ENCODE data around the gene AP1S1.

AP1S1 gene

DNA sequence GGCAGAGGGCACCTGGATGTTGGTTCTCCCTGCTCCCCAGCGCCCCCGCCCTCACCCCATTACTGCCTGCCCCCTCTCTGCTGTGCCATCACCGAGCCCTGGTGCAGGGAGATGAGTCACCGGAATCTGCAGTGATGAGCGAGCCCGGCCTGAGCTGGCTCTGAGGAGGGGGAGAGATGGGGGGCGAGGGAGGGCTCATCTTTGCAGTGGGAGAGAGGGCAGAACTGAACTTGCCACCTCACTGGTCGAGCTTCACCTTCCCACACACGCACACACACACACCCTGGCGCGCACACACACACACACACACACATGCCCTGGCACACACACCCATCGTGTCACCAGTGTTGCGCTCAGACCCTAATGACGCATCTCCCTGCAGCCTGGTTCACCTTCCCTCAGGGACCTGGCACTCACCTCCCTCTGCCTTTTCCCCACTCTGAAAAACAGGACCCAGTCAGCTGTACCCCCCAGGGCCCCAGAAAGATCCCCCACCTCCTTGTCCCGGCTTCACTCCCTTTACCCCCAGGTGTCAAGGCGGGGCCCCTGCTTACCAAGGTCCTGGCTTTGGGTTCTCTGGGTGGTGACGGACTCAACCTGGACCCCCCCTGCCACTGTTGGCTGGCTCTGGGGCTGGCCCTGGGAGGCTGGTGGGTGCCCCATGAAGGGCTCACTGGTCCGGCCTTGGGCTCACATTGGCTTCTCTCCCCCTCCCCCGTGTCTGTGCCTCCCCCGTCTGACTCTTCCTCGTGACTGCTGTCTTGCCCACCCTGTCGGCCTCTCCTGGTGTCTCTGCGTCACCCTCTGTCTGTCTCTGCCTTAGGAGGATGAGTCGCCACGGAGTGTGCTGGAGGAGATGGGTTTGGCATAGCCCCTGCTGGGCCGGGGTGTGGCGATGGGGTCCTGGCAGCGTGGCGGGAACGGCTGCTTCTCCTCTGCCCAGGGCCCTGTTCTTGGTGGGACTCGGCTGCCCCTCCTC lies 5.7 kb downstream of the AP1S1 start:
- no peak for DNase-seq

DNA sequence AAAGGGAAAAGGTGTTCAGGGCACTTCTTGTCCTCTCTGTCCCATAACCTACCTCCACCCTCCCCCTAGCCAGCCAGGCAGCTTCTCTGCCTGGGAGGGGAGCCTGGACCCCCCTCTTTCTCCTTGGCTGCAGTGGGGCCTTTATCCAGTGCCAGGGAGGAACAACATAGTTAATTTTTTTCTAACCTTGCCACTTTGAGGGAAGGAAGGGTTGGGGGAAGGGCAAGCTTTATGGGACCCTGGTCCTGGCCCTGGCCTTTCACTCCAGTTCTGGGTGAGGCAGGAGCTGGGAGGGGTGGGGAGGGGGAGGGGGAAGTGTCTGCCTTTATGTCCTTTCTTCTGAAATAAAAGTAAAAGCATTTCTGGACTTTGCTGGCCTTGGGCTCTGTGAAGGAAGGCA lies 6.6 kb downstream of the AP1S1 start:
- DNase-seq = no peak

DNA sequence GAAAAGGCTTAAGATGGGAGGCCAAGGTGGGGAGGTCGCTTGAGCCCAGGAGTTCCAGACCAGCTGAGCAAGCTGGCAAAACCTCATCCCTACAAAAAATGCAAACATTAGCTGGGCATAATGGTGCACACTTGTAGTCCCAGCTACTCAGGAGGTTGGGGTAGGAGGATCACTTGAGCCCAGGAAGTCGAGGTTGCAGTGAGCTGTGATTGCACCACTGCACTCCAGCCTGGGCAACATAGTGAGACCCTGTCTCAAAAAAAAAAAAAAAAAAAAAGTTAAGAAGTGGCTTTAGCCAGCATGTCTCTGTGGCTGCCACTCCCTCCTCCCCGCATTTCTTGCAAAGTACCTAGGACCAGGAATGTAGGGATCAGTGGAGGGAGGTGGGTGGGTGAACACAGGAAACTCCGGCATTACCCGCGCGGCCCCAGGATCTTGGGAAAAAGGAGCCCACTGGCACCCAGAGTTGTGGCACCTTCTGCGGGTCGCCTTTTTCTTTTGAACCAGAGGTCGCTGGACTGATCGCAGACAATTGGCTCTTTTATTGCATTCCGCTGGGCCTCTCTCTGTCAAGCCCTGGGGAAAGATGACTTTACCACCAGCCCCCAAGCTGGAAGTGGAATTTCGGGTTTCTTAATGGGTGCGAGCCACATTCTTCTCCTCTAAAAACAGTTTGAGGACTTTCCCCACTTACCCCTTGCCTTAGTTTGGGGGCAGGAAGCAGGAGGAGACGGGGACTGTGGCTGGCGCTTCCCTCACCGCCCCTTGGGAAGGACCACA lies 7.6 kb downstream of the AP1S1 start:
- no peak for DNase-seq

DNA sequence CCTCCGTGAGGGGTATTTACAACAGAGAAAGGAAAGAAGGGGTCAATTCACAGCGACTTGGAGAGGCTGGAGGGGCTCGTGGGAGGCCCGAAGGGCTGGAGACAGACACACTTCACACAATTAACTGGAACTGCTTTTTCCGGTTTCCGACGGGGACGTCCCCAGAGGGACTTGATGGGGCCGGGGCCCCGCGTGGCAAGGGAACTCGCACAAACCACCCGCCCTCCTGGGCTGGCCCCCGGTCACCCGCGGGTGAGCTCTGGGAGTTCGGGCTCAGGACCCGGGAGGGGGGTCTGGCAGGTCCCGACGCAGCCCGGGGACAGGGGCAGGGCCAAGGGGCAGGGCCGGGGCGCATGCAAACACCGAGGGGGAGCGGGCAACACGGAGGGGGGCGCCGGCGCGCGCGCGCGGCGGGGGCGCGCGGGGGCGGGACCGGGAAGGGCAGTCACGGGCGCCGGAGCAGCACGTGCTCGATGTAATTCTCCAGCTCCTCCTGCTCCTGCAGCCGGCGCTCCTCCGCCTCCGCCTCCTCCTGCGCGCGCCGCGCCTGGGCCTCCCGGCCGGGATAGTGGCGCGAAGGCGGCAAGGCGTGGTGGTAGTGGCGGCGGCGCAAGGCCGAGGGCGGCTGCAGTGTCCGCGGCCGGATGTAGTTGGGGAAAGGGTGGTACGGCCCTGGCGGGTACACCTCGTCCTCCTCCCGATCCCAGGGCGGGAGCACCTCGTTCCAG lies 8.4 kb downstream of the AP1S1 start:
- DNase-seq = no peak

DNA sequence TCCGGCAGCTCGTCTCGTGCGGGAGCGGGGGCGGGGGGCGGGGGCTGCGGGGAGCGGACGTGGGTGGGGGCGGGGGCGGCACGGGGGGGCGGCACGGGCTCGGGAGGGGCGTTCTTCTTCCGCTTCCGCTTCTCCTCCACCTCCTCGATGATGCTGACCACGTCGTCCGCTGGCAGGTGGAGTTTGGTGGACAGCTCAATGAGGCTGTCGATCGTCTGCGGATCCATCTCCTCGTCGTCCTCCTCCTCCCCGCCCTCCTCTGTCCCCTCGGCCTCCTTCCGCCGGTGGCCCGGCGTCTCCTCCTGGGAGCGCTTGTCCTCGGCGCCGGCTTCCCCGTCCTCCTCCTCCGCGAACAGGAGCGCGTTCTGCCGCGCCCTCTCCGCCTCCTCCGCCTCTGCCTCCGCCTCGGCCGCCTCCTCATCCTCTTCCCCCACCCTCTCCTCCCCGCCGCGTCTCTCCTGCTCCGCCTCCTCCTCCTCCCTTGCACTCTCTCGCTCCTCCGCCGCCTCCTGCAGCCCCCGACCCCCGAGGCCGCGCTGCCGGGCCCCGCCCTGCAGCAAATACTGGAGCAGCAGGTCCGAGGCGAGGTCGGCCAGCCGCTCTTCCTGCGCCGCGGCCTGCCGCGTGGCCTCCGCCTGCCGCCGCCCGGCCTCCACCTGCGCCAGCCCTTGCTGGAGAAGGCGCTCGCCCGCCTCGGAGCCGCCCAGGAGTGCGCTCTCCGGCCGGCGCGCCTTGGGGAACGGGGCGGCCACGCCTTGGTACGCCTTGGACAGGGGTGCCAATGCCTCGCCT lies 9.2 kb downstream of the AP1S1 start:
- DNase-seq = no peak

DNA sequence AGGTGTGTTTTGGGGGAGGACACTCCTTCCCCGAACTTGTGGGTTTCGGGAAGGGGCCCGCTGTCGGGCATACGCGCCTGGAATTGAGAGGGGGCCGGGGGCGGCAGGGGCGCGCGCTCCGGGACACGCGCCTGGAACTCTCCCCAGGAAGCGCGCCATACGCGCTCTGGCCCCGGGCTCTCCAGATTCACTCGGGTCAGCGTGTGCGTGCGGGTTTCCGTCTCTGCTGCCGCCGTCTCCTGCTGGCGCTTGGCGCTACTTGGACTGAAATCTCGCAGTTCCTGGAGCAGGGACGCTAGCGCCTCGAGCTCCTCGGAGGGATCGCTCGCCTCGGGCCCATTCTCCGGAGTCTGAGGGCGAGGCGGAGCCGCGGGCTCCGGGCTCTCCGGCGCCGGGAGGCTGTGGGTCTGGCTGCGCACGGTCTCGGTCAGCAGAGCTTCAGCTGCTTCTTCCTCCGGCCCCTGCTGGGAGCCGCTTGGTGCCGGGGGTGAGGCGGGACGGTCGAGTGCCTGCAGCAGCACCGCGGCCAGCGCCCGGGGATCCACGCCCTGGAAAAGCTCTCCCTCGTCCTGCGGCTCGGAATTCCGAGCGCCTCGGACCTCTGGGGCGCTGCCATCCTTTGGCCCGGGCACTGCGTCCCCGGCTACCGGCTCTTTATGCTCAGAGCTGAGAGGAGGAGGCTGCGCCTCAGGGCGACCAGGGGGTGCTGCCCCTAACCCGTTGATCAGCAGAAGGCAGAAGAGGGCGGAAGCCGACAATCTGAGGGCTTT lies 10.0 kb downstream of the AP1S1 start:
- DNase-seq = no peak

DNA sequence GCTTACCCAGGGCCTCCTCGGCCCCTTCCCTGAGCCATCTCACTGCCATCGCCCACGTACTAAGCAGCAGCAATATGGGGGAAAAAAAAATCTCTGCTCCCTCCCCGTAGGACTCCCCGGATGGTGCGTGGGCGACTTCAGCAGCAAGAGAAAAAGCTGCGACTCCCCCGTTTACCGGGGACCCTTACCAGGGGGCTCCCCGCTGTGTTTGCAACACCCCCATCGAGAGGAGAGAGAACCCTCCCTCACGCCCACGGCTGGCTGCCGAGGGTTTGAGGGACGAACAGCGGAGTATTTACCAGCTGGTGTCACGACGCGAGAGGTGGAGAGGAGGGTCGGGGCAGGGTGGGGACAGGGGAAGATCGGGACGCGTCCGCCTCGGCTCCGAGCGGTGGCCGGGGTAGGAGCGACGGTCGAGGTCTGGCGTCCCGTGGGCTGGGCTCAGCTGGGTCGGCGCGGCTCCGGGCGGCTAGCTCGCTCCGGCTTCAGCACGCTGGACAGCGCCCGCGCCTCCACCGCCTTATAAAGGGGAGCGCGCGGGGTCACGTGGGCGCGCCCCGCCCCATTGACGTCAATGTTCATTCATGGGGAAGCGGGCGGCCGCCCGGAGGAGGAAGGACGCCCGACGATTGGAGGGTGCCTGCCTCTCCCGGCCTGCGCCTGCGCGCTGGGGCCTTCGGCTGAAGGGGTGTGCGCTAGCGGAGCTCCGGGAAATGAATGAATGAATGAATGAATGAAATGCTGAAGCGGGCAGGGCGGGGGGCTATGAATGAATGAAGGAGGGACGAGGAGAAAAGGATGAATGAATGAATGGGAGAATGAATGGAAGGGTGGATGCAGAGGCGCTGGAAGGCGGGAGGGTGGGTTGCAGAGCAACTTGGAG lies 11.0 kb downstream of the AP1S1 start, which contains the start of gene VGF:
VGF (minus strand) TSS at position 495 of the 883 bp plus-strand sequence. CDS start 726 bp downstream, outside the sequence.
- DNase-seq = peak; percentile 89

DNA sequence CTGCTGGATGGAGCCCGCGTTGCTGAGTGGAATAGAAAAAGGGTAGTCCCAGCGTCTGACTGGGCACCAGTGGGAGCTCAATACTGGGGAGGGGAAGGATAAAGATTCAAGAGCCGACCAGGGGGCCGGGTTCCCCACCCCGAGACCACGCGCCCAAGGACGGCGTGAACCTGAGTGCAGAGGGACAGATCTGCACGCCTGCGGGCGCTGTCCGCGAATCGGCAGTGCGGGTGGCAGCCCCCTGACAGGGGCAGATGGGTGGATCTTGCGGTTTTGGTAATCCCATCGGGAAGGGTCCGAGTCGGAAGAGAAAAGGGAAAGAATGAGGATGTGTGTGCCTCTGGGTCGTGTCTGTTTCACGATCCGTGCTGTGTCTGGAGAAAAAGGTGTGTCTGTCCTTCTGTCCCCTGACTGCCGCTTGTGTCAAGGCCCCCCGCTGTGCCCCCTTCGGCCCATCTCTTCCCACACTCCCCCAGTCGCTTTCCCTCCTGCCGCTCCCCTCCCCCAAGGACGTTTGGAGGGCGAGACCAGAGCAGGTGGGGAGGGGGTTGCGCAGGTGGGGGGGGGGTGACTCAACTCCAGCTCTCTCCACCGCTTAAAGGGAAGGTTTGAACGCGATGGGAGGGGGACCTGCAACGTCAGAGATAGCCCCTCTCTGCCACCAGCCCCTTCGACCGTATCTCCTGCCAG lies 11.8 kb downstream of the AP1S1 start:
- DNase-seq = no peak

DNA sequence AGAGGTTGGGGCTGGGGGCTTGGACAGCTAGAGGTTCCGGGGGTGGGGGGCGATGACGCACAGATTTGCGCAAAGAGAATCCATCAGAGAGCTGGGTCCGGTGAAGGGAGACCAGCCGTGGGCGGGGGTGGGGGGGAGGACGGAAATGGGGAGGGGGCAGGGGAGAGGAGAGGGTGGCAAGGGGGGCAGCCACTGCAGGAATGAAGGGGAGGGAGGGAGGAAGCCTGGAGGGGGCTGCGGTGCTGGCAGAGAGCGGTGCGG lies 12.3 kb downstream of the AP1S1 start:
- no peak for DNase-seq

DNA sequence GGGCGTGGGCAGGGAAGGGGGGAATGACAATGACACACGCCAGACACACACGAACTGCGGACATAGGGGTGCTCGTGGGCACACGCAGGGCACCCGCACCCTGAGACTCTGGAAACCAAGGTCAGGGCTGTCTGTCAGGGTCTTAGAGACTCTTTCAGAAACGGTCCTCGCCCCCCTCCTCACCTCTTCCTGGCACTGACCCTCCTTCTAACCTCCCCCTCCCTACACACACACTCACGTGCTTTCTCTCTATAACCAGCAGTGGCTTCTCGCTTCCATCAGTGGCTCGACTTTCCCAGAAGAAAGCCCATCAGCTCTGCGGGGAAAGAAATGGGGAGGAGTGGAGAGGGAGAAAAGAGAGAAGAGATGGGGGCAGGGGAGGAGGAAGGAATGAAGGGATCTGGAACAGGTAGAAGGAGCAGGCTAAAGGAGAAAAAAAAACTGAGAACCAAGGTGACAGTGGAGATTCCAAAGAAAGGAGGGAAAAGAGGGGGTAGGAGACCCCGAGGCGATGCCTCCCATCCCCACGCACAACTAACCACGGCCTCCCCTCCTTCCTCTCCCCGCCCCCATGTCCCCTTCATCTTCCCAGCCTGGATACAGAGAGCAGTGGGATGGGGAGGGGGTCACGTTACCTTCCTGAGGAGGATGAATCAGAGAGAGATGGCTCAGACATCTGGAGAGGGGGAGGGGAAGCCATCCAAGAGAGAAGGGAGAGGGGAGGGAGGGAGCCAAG lies 12.8 kb downstream of the AP1S1 start:
- DNase-seq = peak; percentile 38

DNA sequence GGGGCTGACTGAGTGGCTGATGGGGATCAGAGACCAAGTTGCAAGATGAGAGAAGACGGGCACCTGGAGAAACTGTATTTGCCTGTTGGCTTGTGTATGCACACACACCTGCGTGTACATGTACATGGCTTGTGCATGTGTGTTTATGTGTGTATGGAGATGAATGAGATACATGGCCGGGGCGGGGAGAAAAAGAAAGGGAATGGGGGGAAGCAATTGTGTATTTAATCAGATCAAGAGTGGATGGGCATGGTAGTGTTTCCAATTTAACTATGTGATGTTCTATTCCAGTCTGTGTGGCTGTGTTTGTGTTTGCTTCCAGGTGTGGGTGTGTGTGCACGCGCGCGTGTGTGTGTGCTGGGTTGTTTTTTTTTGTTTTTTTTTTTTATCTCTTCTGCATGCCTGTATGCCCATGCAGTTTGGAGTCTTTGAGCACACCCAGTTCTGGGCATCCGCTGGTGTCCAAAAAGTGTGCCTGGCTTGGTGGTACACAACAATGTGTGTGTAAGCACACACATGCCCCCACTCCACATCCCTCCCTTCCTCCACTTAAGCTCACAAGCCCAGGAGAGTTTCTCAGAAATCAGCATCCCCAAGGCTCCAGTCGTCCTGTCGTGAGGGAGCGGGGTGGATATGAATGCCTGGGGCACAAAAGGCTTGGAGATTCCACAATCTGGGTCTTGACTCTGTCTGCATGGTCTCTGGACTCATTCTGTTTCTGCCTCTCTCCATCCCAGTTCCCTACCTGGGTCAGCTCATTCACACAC lies 13.6 kb downstream of the AP1S1 start:
- no peak for DNase-seq

DNA sequence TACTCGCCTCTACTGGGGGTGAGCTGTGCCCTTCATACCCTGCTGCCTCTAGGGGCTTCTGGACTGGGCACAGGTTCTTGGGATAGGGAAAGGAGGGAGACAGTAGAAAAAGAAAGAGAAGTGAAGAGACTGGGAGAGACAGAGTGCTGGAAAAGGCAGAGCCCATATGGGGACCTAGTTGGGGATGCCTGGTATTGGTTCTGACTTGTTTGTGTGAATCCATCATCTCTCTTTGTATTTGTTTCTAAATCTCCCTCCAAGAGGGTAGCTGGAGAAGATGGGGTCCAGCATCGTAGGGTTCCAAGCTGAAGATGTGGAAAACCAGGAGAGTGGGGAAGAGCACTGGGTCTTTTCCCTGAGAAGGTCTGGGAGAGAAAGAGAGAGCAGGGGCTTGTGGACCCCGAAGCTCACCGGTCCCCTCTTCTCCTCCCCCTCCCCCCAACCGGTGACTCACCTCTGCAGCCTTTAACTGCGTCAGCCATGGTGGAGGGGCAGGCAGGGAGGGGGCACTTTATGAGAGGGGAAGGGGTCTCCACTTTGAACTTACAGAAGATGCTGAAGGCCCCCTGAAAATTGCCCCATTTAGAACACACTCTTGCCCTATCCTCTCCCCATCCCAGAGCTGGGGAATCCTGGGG lies 14.3 kb downstream of the AP1S1 start:
- no peak for DNase-seq

DNA sequence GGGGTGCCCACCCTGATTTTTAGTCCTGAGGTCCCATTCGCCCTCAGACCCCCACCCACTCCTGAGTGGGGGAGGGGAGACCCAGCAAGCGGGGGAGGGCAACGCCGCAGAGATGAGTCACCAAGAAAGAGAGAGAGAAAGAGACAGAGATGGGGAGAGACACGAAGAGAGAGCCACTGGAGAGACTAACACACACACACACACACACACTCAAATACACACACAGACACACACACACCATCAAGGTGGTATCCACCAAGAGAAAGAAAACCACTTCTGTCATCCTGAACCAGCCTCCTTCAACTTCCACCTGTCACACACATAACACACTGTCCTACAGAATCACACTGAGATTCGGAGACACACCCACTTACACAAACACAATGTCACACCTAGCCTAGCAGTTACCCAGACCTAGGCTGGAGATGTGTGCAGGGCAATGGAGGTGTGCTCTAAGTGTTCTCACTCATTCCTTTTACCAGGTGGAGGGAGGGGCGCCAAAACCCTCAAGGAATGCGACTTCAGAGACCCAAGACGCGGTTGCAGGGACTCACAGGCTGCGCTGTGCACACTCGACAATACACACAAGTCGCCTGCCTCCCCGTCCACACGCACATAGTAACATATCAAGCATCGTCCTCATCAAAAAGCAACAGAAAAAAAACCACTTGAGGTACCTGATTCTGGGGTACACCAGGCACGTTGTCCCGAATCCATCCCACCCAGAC lies 15.0 kb downstream of the AP1S1 start:
- no peak for DNase-seq

DNA sequence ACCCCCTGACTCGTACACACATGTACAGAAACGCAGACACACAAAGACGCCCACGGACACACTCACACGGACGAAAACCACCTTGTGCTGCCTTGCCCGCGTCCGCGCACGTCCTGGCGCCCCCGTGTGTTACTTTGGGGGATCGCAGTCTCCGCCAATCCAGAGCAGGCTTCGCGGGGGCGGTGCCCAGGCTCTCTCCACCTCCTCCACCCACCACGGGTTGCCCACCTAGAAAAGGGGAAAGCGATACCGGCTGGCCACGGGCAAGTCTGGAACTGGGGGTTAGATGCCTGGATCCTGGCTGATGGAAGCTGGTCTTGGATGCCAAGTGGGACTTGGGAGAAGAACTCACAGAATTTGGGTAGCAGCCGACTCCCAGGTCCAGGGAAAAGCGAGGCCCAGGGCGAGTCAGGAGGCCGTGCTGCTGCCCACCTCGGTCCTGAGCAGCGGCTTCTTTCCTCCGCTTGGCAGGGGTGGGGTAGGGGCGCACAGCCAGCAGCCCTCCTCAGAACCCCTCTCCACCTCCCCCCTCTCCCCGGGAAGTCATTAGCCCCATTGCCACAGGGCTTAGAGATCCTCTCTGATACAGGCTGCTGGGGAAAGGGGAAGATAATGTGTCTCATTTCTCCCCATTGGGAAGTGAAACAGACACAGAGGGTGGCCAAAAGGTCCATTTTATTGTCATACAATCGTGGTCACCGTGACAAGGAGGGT lies 15.7 kb downstream of the AP1S1 start:
- DNase-seq = peak; percentile 34

DNA sequence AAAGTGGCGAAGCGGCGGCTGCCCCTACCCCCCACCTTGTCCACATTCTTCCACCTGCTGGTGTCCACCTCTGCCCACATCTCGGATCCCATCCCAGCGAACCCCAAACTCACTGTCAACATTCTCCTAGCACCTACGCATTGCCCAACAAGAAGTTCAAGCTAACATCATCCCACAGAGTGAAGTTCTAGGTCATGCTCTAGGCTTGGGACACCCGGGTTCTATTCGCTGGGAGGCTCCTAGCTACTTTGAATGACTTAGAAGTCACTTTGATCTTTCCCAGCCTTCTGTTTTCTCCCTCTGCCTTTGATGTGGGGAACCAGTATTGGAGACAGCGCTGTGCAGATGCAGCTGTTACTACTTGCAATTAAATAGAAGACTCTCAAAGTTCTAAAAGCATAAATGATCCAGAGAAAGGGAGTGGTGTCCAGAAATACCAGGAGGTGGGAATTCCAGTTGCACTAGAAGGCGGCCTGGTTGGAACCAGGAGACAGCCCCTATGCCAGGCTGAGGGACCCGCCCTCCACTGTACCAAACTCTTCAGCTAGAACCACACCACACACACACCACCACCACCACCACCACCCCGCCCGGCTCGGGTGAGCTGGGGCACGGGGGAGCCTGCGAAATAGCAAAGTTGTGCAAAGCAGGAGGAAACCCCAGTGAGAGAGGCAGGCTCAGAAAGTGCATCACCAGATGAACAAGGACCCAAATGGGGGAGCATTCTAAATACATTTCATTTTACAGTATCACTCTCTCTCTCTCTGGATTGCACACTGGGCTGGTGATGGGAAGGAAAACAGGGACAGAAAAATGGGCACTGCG lies 16.6 kb downstream of the AP1S1 start:
- DNase-seq = no peak

DNA sequence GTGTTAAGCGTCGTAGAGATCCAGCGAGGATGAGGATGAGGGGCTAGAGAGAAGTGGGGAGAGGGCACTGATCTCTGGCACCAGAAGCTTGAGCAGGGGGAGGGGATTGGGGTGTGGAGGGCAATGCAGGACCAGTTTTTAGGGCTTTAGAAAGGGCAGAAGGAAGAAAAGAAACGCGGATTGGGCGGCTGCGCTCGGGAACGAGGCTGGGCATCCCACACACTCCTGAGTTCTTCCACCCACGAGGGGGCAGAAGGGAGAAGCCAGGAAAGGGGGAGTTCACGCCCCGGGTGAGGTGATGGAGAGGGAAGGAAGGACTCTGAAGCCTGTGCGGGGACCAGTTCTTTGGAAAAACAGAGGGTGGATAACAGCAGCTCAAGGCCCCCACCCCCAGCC lies 17.2 kb downstream of the AP1S1 start:
- DNase-seq = no peak
